HG03558 (cell line): ENCODE results near the gene CUL2.

Experiments used
- ATAC-seq: cut with Tn5 transposase; IDR thresholded peaks from one replicate; pipeline ENCODE4 v1.9.1; 2021; ENCODE audit warnings: moderate number of reproducible peaks; ENCODE audit not compliant: unreplicated experiment; ENCODE audit errors: extremely low read depth

CUL2 gene

DNA sequence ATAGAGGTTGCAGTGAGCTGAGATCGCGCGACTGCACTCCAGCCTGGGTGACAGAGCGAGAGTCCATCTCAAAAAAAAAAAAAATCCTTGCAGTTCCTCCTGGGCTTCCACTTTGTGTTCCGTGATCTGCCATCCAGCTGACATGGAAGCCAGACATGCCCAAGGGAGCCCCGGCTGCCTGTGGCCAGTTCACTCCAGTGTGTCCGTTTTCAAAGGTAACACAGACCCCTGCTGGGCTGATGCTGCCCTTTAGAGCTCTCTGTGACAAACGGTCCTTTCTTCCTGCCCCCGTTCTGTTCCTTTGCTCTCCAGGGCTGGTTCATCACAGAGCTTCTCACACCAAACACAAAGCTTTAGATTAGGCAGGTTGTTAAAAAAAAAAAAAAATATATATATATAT lies 130.8 kb downstream of the CUL2 start:
- ATAC-seq: no peak
